OCI-LY3 (cell line): Measurements from ENCODE around the gene MRPS14.

Experiments used
- H2AFZ ChIP-seq: fragments of 200-600, 300-600 bp; shearing (Covaris generic); 2 replicates; pipeline ENCODE4 v1.6.0; 2014; ENCODE audit warnings: antibody characterized with exemption, low read depth, low read length
- H3K27ac ChIP-seq: fragments of 200-600, 300-600 bp; sonication (generic); 2 replicates; pipeline ENCODE4 v1.5.1; 2014; ENCODE audit warnings: mild to moderate bottlenecking, low read length, moderate library complexity, mixed read lengths
- H3K27me3 ChIP-seq: fragments of 200-600, 300-600 bp; sonication (generic); 2 replicates; pipeline ENCODE4 v1.6.1; 2014; ENCODE audit warnings: low read depth, low read length, mixed read lengths
- H3K36me3 ChIP-seq: fragments of 200-600, 300-600 bp; sonication (generic); replicated peaks from 2 replicates; pipeline ENCODE3; 2014; ENCODE audit warnings: low read depth, low read length, mixed read lengths
- H3K4me1 ChIP-seq: fragments of 300-600, 200-600 bp; sonication (generic); 2 replicates; pipeline ENCODE4 v1.6.1; 2014; ENCODE audit warnings: low read length, mixed read lengths
- H3K4me2 ChIP-seq: fragments of 200-600, 300-600 bp; sonication (generic); 2 replicates; pipeline ENCODE4 v1.6.1; 2014; ENCODE audit warnings: low read length, mixed read lengths
- H3K4me3 ChIP-seq: fragments of 300-600, 200-600 bp; sonication (generic); 2 replicates; pipeline ENCODE4 v1.5.1; 2014; ENCODE audit warnings: antibody characterized with exemption, mild to moderate bottlenecking, low read length, moderate library complexity
- H3K79me2 ChIP-seq: fragments of 300-600, 200-600 bp; shearing (Covaris generic); 2 replicates; pipeline ENCODE4 v1.6.1; 2014; ENCODE audit warnings: mild to moderate bottlenecking, low read length, mixed read lengths
- H3K9ac ChIP-seq: fragments of 300-600, 200-600 bp; shearing (Covaris generic); 2 replicates; pipeline ENCODE4 v1.6.0; 2014; ENCODE audit warnings: mild to moderate bottlenecking, low read length, moderate library complexity
- H3K9me3 ChIP-seq: fragments of 200-600, 300-600 bp; shearing (Covaris generic); 2 replicates; pipeline ENCODE4 v1.6.1; 2014; ENCODE audit warnings: low read length, mixed read lengths; ENCODE audit not compliant: insufficient read depth
- H4K20me1 ChIP-seq: fragments of 200-600, 300-600 bp; sonication (generic); 2 replicates; pipeline ENCODE4 v1.6.1; 2016; ENCODE audit warnings: low read length, mixed read lengths; ENCODE audit not compliant: insufficient read depth
- CTCF ChIP-seq: fragments of 200-600, 300-600 bp; sonication (generic); IDR thresholded peaks from 2 replicates; pipeline ENCODE4 v1.5.1; 2014; ENCODE audit warnings: antibody characterized with exemption, low read length, low read depth
- EZH2phosphoT487 ChIP-seq: fragments of 200-600 bp; shearing (Covaris generic); IDR thresholded peaks from 2 replicates; pipeline ENCODE4 v1.6.1; 2018; ENCODE audit warnings: antibody characterized with exemption, mixed run types, low read depth

MRPS14 gene

GRCh38 chr1:175036476-175036875, 13.3 kb upstream of the MRPS14 start:
- Histone ChIP-seq H3K4me3 (no peak overlapping the region), H4K20me1 (no peaks in the 10 kb centered on the region), H3K9ac (no peak overlapping the region), H3K79me2 (no peaks in the 10 kb centered on the region), H3K27me3 (no peaks in the 10 kb centered on the region; the same call in 1 of the 2 replicates), H3K36me3 (no peaks in the 10 kb centered on the region), H3K9me3 (no peaks in the 10 kb centered on the region), H3K4me2 (no peak overlapping the region), H2AFZ (no peak overlapping the region), H3K27ac (no peak overlapping the region), H3K4me1 (no peaks in the 10 kb centered on the region)
- TF ChIP-seq EZH2phosphoT487 (no peak), CTCF (no peak)

DNA sequence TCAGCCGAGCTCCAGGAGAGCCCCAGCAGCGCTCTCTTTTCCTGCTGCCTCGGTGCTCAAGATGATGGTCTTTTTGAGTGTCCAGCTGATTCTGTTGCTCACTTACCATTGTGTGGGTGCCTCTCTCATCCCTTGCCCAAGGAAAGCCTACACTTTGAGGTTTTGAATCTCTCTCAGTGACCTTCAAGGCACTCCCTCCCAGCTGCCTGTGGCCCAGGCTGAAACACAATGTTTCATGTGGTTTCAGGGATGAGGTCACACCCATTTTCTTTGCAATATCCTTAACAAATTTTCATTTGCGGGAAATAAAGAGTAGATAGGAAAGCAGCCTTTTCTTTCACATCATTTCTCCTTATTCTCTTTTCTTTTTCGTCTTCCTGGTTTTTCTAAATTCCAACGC, 12.6 kb upstream of the MRPS14 start:
- no peaks in the 10 kb centered on the region for H3K36me3 ChIP-seq
- H3K4me3 ChIP-seq = no peak overlapping the region
- no peak overlapping the region for H3K4me2 ChIP-seq
- no peaks in the 10 kb centered on the region for H3K4me1 ChIP-seq
- H3K27me3 ChIP-seq = no peaks in the 10 kb centered on the region; the same call in 1 of the 2 replicates
- H3K27ac ChIP-seq = no peak overlapping the region
- no peaks in the 10 kb centered on the region for H3K79me2 ChIP-seq
- H4K20me1 ChIP-seq = no peaks in the 10 kb centered on the region
- TF ChIP-seq EZH2phosphoT487 = no peak
- no peak for TF ChIP-seq CTCF
- H3K9me3 ChIP-seq = no peaks in the 10 kb centered on the region
- no peak overlapping the region for H3K9ac ChIP-seq
- no peak overlapping the region for H2AFZ ChIP-seq

DNA sequence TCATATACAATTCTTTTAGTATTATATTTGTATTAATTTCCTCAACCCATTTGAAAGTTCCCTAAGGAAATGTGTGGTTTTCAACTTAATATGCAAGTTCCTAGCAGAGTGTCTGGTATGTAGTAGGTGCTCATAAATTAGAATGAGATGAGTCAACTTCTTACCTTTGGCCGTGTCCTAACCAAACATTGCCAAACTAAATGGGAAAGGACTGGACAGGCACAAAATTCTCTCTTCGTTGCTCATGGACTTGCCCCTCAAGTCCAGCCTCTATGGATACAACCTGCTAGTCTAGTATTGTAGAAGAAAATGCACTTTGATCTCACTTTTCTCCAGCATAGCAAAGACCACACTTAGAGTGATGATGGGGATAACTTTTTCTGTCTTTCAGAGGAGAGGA, 11.6 kb upstream of the MRPS14 start:
- H3K27ac ChIP-seq = no peak overlapping the region
- no peaks in the 10 kb centered on the region for H3K79me2 ChIP-seq
- no peaks in the 10 kb centered on the region for H3K4me1 ChIP-seq
- H3K9ac ChIP-seq = no peak overlapping the region
- H2AFZ ChIP-seq = no peak overlapping the region
- no peak overlapping the region for H3K4me3 ChIP-seq
- H3K4me2 ChIP-seq = no peak overlapping the region
- no peaks in the 10 kb centered on the region; the same call in 1 of the 2 replicates for H3K27me3 ChIP-seq
- TF ChIP-seq EZH2phosphoT487 = no peak
- TF ChIP-seq CTCF = no peak
- no peaks in the 10 kb centered on the region for H3K36me3 ChIP-seq
- H3K9me3 ChIP-seq = no peaks in the 10 kb centered on the region
- no peaks in the 10 kb centered on the region for H4K20me1 ChIP-seq

DNA sequence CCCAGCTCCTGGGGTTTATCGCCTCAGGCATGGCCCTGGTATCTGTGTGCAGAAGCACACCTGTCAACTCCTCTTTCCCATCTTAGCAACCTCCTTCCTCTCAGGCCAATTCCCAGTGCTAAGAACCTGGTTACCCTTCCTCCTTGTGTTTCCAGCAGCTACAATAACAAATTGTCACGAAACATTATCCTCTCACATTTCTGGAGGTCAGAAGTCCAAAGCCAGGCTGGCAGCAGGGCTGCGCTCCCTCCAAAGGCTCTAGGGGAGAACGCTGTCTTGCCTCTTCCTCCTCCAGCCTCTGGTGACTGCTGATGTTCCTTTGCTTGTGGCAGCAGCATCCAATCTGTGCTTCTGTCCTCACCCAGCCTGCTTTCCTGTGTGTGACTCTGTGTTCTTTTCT, 10.7 kb upstream of the MRPS14 start:
- Histone ChIP-seq H4K20me1 (no peaks in the 10 kb centered on the region), H3K4me1 (peaks cover 7% of the 10 kb centered on the region), H3K9me3 (no peaks in the 10 kb centered on the region), H3K27me3 (no peaks in the 10 kb centered on the region; the same call in 1 of the 2 replicates), H3K9ac (no peak overlapping the region), H3K36me3 (no peaks in the 10 kb centered on the region), H2AFZ (no peak overlapping the region), H3K27ac (no peak overlapping the region), H3K4me2 (no peak overlapping the region), H3K4me3 (no peak overlapping the region), H3K79me2 (no peaks in the 10 kb centered on the region)
- TF ChIP-seq EZH2phosphoT487 = no peak
- no peak for TF ChIP-seq CTCF
